ENCODE results near the gene GLTP.

GLTP gene

DNA sequence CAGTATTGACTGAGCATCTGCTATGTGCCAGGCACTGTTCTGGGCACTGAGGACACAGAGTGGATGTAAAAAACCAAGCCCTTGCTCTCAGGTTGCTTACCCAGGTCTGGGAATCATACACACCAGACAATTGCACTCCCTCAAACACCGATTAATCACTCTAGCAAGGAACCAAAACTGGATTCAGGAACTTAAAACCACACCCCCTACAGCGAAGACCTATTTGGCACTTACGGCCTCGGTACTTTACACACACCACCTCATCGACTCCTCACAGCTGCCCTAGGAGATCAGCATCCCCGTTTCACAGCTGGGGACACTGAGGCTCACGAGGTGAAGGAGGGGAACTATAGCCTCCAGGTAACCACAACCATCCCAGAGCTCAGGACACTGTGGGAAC, 1.6 kb downstream of the GLTP start:
- DNase-seq (ENCODE audit: low read depth in 2 of 2) = no peak
- TF ChIP-seq, protein P1, sequence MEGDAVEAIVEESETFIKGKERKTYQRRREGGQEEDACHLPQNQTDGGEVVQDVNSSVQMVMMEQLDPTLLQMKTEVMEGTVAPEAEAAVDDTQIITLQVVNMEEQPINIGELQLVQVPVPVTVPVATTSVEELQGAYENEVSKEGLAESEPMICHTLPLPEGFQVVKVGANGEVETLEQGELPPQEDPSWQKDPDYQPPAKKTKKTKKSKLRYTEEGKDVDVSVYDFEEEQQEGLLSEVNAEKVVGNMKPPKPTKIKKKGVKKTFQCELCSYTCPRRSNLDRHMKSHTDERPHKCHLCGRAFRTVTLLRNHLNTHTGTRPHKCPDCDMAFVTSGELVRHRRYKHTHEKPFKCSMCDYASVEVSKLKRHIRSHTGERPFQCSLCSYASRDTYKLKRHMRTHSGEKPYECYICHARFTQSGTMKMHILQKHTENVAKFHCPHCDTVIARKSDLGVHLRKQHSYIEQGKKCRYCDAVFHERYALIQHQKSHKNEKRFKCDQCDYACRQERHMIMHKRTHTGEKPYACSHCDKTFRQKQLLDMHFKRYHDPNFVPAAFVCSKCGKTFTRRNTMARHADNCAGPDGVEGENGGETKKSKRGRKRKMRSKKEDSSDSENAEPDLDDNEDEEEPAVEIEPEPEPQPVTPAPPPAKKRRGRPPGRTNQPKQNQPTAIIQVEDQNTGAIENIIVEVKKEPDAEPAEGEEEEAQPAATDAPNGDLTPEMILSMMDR (IDR thresholded peaks at IDR 0.05; ENCODE audit: low read depth, low read length) = no peak
- peak overlapping the region; percentile 79 to 88 for H3K4me3 ChIP-seq (replicated peaks in 1 of 2; ENCODE audit: low read depth in 2 of 2, low read length in 2 of 2)

DNA sequence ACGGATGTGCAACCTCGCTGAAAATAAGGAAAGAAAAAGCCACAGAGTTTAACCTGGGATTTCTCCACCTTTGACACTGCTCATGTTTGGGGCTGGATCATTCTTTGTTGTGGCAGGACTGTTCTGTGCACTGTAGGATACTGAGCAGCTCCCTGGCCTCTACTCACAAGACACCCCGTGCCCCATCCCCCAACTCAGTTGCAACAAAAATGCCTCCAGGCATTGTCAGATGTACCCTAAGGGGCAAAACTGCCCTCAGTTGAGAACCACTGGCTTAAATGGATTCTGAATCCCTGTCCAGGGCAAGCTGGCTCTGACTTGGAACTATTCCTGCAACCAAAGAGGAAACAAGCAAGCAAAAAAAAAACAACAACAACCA, 2.1 kb downstream of the GLTP start:
- TF ChIP-seq, protein P1 (IDR thresholded peaks at IDR 0.05; ENCODE audit: low read depth, low read length) = no peak
- H3K4me3 ChIP-seq (replicated peaks in 1 of 2; ENCODE audit: low read depth in 2 of 2, low read length in 2 of 2) = no peak overlapping the region
- no peak for DNase-seq (ENCODE audit: low read depth in 2 of 2)

DNA sequence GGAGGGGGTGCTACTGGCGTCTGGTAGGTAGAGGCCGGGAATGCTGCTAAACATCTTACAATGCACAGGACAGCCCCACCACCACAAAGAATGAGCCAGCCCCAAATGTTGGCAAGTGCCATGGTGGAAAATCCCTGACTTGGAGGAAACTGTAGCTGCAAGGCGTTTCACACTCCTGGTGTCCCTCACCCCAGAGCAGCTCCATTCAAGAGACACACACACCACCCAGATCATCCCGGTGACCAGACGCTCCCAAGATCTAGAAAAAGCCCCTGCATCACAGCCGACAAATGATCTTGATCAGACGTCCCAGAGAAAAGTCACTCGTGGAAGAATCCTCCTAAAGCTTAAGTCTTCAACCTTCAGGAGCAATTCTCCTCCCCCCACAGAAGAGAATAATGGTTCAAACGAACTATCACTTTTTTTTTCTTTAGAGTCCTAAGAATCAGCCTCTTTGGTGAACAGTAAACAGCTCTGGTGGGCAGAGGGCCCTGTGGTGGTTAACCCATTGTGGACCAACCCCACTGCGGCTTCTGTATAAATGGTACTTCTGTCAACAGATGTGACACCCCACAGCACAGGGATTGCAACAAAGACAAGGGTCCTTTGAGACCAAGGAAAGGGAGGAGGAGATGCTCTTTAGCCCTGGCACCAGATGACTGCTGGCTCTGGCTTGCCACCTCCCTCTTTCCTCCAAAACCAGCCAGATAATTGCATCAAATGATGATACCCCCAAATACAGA, 2.7 kb downstream of the GLTP start:
- no peak for DNase-seq (ENCODE audit: low read depth in 2 of 2)
- H3K4me3 ChIP-seq (replicated peaks in 1 of 2; ENCODE audit: low read depth in 2 of 2, low read length in 2 of 2) = no peak overlapping the region
- TF ChIP-seq, protein P1 (IDR thresholded peaks at IDR 0.05; ENCODE audit: low read depth, low read length) = no peak

DNA sequence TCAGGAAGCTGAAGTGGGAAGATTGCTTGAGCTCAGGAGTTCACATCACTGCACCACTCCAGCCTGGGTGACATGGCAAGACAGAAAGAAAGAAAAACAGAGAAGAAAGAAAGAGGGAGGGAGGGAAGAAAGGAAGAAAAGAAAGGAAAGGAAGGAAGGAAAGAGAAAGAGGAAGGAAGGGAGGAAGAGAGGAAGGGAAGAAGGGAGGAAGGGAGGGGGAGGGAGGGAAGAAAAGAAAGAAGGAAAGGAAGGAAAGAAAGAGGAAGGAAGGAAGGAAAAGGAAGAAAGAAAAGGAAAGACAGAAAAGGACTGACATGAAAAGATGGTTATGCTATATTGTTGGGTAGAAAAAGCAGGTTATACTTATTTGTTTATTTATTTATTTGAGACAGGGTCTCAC, 3.9 kb downstream of the GLTP start:
- TF ChIP-seq, protein P1 (IDR thresholded peaks at IDR 0.05; ENCODE audit: low read depth, low read length) = no peak
- no peak overlapping the region for H3K4me3 ChIP-seq (replicated peaks in 1 of 2; ENCODE audit: low read depth in 2 of 2, low read length in 2 of 2)
- DNase-seq (ENCODE audit: low read depth in 2 of 2) = no peak

DNA sequence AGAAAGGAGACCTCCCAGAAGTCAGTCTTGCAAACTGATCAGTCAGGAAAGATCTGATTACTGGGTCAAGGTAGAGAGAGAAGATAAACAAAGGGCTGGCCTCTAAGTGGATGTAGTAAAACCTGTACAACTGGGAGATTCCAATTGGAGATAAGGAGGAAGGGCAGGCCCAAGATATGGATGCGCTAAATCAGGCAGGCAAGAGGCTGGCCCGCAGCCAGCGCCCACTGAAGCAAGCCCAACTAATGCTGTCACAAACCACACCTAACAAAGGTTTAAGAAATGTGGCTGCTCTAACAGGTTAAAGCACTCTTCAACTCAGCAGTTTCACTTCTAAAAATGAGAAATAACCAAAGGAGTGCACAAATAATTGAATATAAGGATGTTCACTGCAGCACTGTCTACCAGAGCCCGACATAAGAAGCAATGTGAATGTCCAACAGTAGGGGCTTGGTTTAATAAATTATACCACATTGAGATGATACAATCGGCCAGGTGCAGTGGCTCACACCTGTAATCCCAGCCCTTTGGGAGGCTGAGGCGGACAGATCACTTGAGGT, 4.7 kb downstream of the GLTP start:
- no peak overlapping the region for H3K4me3 ChIP-seq (replicated peaks in 1 of 2; ENCODE audit: low read depth in 2 of 2, low read length in 2 of 2)
- DNase-seq (ENCODE audit: low read depth in 2 of 2) = no peak
- TF ChIP-seq, protein P1 (IDR thresholded peaks at IDR 0.05; ENCODE audit: low read depth, low read length) = no peak

DNA sequence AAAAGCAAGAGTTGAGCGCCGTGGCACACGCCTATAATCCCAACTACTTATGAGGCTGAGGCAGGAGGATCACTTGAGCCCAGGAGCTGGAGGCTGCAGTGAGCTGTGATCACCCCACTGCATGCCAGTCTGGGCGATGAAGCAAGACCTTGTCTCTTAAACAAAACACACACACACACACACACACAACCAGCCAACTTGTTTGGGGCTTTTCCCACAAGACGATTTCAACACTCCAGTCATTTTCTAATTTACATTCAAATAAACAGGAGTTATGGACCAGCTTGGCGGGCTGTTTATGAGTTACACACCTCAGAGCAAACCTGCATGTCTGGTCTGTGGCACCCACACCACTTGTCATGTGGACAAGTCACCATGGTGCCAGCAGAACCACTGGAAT, 6.7 kb downstream of the GLTP start:
- DNase-seq (ENCODE audit: low read depth in 2 of 2) = peak; percentile 50 to 54
- TF ChIP-seq, protein P1 (IDR thresholded peaks at IDR 0.05; ENCODE audit: low read depth, low read length) = no peak
- H3K4me3 ChIP-seq (replicated peaks in 1 of 2; ENCODE audit: low read depth in 2 of 2, low read length in 2 of 2) = no peak overlapping the region
